Ovary (tissue), 9 donors: ENCODE measurements around the gene ENPP4. TPM values are rescaled to one million over a fixed set of nuclear protein-coding genes. Genes with fewer than 3 reads are reported as not detected.
"Not testable (repeated sequence)": the region's sequence is repeated elsewhere in the genome, so short reads cannot be mapped to it uniquely, and the experiment has no call there.

Experiments used
- DNase-seq, 5 donors: peaks; one replicate each; pipeline ENCODE4 v3.0.0-alpha.2; 2019 to 2020
- H3K27ac ChIP-seq, 2 donors: fragments of 200-600 bp; one replicate each; pipeline versions ENCODE4 v1.5.1 to v1.8.0; 2019 to 2022
- H3K27me3 ChIP-seq: fragments of 200-600 bp; one replicate; pipeline ENCODE4 v1.8.0; 2022
- H3K36me3 ChIP-seq: fragments of 200-600 bp; sonication (generic); one replicate; pipeline ENCODE4 v1.5.1; 2019
- H3K4me1 ChIP-seq: one replicate; pipeline ENCODE4 v1.8.1; 2013; ENCODE audit warnings: mild to moderate bottlenecking, moderate library complexity; ENCODE audit not compliant: insufficient read depth
- H3K4me3 ChIP-seq: fragments of 200-600 bp; sonication (generic); one replicate; pipeline ENCODE4 v1.5.1; 2017
- H3K9me3 ChIP-seq, 2 donors: fragments of 200-600 bp in 1 of 2; sonication (generic) in 1 of 2; one replicate each; pipeline versions ENCODE4 v1.5.1 to v1.8.1; 2013 to 2019; ENCODE audit warnings: mild to moderate bottlenecking in 1 of 2, moderate library complexity in 1 of 2
- EP300 ChIP-seq: sonication (generic); formaldehyde crosslinking; IDR thresholded peaks from one replicate; pipeline ENCODE4 v1.6.1; 2017; ENCODE audit warnings: antibody characterized with exemption
- POLR2A ChIP-seq: fragments of 450-650 bp; IDR thresholded peaks from one replicate; pipeline ENCODE4 v1.6.1; 2017; ENCODE audit warnings: antibody characterized with exemption, mild to moderate bottlenecking, moderate library complexity
- WGBS, 3 donors: extraction: QIAGEN DNeasy Blood & Tissue Kit in 1 of 3; methylation state at CpG; one replicate each; pipeline versions ENCODE4 v1.1.5 to v1.1.7; 2013 to 2017; 5-methylcytosine and 5-hydroxymethylcytosine counted together
- intact Hi-C, 4 donors: fragments of 100-400 bp; cut with DNase I; formaldehyde crosslinking; loops; one replicate each; pipeline versions ENCODE4 v1.11.0 to v1.15.1; 2022 to 2023
- polyA plus RNA-seq, 2 donors: library from polyadenylated mRNA; stranded (reverse); fragments of 200-250 nt in 1 of 2; fragments of 350-450 nt in 1 of 2; fragmentation: Illumina TruSeq in 1 of 2; extraction: RNeasy Lipid Tissue Mini Kit (QIAGEN cat#74804) in 1 of 2; gene quantifications; one replicate each; pipeline ENCODE4 v1.2.3, GENCODE V29; 2013 to 2014
- total RNA-seq, 7 donors: library from RNA; depleted of rRNA in 2 of 7; stranded (reverse); fragments of >200 nt in 2 of 7; fragmentation: NEBNext Ultra II Directional in 3 of 7; extraction: Animal tissue kit (Norgen Biotek cat#: 25700) in 3 of 7; gene quantifications; one replicate each; pipeline versions ENCODE4 v1.1.0 to v1.2.4, GENCODE V29; 2016 to 2023
- TF ChIP-seq, protein P1 (sequence below), 3 donors: fragments of 450-650 bp in 2 of 3; fragments of 200-600 bp in 1 of 3; IDR thresholded peaks; one replicate each; pipeline versions ENCODE4 v1.5.1 to v1.8.0; 2016 to 2022; ENCODE audit warnings: antibody characterized with exemption in 3 of 3, mild to moderate bottlenecking in 1 of 3
- donor health status: DM: no; HTN: no; CAD: no; lungs with moderate emphysema.
- donor health status: DM: no; HTN: no; CAD: no.
- donor health status: Bipolar disorder and iron deficiency.
- donor health status: DM: yes; HTN: yes; CAD: no.
- donor health status: DM: no; HTN: no; CAD: no.
- donor health status: DM: yes; HTN: yes; CAD: no.

Gene ENPP4
- total and polyA plus RNA-seq, 9 donors = 1.9 to 11.3 (median 3.7) TPM

DNA sequence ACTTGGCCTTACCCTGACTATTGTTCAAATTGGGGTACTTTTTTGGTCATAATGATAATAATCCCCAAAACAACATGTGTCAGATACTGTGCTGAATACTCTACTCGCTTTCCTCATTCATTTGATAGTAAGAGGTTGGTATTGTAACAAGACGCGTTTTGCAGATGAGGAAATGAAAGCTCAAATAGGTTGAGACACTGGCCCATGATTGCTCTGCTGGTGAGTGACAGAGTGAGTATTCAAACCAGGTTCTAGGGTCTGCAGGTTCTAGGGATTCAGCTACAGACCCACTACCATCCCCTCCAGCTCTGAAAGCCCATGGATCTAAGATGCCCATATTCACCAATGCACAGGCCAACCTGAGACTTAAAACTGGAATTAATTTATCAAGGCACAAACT lies 1.3 kb upstream of the ENPP4 start:
- no peak overlapping the region for H3K27ac ChIP-seq
- H3K4me1 ChIP-seq = peaks cover 4% of the 10 kb centered on the region
- H3K27me3 ChIP-seq = no peaks in the 10 kb centered on the region
- no peak for TF ChIP-seq POLR2A
- TF ChIP-seq, protein P1, sequence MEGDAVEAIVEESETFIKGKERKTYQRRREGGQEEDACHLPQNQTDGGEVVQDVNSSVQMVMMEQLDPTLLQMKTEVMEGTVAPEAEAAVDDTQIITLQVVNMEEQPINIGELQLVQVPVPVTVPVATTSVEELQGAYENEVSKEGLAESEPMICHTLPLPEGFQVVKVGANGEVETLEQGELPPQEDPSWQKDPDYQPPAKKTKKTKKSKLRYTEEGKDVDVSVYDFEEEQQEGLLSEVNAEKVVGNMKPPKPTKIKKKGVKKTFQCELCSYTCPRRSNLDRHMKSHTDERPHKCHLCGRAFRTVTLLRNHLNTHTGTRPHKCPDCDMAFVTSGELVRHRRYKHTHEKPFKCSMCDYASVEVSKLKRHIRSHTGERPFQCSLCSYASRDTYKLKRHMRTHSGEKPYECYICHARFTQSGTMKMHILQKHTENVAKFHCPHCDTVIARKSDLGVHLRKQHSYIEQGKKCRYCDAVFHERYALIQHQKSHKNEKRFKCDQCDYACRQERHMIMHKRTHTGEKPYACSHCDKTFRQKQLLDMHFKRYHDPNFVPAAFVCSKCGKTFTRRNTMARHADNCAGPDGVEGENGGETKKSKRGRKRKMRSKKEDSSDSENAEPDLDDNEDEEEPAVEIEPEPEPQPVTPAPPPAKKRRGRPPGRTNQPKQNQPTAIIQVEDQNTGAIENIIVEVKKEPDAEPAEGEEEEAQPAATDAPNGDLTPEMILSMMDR (IDR thresholded peaks at IDR 0.05) = no peak
- TF ChIP-seq EP300 = no peak
- intact Hi-C loops = no loop called here
- no peak overlapping the region for H3K4me3 ChIP-seq
- H3K9me3 ChIP-seq = no peaks in the 10 kb centered on the region
- DNase-seq = no peak
- WGBS, 3 donors = 80 to 90% (median 86%) methylated on average over 3 of the region's 3 CpGs
- no peaks in the 10 kb centered on the region for H3K36me3 ChIP-seq

DNA sequence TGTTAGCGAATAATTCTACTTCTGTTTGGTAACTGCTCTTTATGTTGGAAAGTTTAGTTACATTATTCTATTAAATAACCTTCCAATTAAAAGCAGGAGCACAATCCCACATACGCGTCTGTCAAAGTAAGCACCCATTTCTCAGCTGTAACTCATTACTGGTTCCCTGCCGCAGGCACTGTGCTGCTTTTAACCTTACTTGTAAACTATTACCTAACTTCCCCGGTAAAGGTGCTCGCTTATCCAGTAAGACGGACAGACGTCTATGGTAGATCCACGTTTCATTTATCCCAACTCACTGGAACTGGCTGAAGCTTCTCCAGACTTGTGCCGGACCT lies 529 bp upstream of the ENPP4 start:
- H3K27ac ChIP-seq = no peak overlapping the region
- H3K4me3 ChIP-seq = peak overlapping the region; percentile 63
- no peak for TF ChIP-seq EP300
- intact Hi-C loops = no loop called here
- H3K36me3 ChIP-seq = no peaks in the 10 kb centered on the region
- DNase-seq = no peak
- peaks cover 4% of the 10 kb centered on the region for H3K4me1 ChIP-seq
- H3K27me3 ChIP-seq = no peaks in the 10 kb centered on the region
- WGBS, 3 donors = 8 to 13% (median 12%) methylated on average over 10 of the region's 10 CpGs
- H3K9me3 ChIP-seq = no peaks in the 10 kb centered on the region

DNA sequence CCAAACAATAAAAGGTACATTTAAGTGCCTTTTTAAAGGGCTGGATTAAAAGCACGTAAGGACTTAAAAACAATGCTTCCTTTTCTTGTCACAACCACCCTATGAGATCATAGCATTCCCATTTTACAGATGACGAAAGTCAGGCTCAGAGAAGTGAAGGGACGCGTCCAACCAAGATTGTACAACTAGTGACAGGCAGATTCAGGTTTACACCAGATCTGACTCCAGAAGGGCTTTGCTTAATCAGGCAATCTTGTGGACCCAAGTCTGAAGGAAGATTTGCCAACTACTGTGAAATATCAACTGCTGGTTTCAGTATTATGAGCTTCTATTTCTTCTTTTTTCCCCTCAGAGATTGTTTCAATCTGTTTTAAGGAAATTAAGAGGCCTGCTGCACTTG lies 877 bp downstream of the ENPP4 start:
- H3K4me3 ChIP-seq = peak overlapping the region; percentile 63
- DNase-seq = no peak
- intact Hi-C loops = no loop called here
- peak overlapping the region in 1 of 2 donors; percentile 19 for H3K27ac ChIP-seq
- H3K4me1 ChIP-seq = peaks cover 4% of the 10 kb centered on the region
- H3K36me3 ChIP-seq = no peaks in the 10 kb centered on the region
- TF ChIP-seq, protein P1 (IDR thresholded peaks at IDR 0.05) = no peak
- no peak for TF ChIP-seq EP300
- no peak for TF ChIP-seq POLR2A
- no peaks in the 10 kb centered on the region for H3K27me3 ChIP-seq
- 77 to 80% (median 78%) methylated on average over 4 of the region's 4 CpGs for WGBS, 3 donors
- H3K9me3 ChIP-seq = no peaks in the 10 kb centered on the region

DNA sequence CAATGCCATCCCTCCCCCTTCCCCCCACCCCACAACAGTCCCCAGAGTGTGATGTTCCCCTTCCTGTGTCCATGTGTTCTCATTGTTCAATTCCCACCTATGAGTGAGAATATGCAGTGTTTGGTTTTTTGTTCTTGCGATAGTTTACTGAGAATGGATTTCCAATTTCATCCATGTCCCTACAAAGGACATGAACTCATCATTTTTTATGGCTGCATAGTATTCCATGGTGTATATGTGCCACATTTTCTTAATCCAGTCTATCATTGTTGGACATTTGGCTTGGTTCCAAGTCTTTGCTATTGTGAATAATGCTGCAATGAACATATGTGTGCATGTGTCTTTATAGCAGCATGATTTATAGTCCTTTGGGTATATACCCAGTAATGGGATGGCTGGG lies 1.5 kb downstream of the ENPP4 start:
- H3K27me3 ChIP-seq, DNase-seq, intact Hi-C loops, H3K27ac ChIP-seq, H3K9me3 ChIP-seq, H3K4me3 ChIP-seq, H3K36me3 ChIP-seq, H3K4me1 ChIP-seq: not testable (repeated sequence)
- WGBS, 3 donors = 93 to 100% (median 100%) methylated on average over 1 of the region's 1 CpG

DNA sequence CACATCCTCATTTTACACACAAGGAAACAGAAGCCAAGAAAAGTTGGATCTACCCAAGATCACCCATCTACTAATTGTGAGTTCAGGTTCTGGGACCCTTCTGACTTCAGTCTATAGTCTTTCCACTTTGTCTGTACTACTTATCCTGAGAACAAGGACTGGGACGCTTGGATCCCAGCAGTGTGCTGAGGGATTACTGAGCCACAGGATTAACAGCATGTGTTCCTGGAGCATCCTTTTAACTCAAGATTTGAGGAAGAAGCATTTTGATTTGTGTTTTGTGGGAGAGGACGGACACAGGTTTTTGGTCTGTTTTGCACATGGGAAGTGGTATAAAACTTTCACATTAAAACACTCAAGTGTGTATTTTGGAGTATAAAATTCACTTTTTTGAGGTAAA lies 4.4 kb downstream of the ENPP4 start:
- H3K9me3 ChIP-seq = no peaks in the 10 kb centered on the region
- H3K36me3 ChIP-seq = no peaks in the 10 kb centered on the region
- no peak for DNase-seq
- H3K27ac ChIP-seq = no peak overlapping the region
- TF ChIP-seq EP300 (no peak), POLR2A (no peak)
- TF ChIP-seq, protein P1 (IDR thresholded peaks at IDR 0.05) = no peak
- intact Hi-C loops = no loop called here
- no peak overlapping the region for H3K4me3 ChIP-seq
- H3K27me3 ChIP-seq = no peaks in the 10 kb centered on the region
- peaks cover 4% of the 10 kb centered on the region for H3K4me1 ChIP-seq
- 79 to 95% (median 93%) methylated on average over 2 of the region's 2 CpGs for WGBS, 3 donors

DNA sequence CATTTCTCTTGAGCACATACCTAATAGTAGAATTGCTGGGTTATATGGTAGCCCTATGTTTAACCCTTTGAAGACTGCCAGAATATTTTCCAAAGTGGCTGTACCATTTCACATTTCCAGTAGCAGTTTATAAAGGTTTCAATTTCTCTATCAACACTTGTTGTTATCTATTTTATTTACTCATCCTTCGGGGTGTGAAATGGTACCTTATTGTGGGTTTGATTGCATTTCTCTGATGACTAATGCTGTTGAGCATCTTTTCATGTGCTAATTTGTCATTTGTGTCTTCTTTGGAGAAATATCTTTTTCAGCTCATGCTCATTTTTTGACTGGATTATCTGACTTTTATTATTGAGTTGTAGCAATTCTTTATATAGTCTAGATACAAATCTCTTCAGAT lies 5.4 kb downstream of the ENPP4 start:
- DNase-seq = no peak
- intact Hi-C loops = no loop called here
- 79 to 91% (median 83%) methylated on average over 1 of the region's 1 CpG for WGBS, 3 donors

More for the DNA sequence above, 5.4 kb downstream of the ENPP4 start:
- no peaks in the 10 kb centered on the region for H3K9me3 ChIP-seq
- H3K4me1 ChIP-seq = peaks cover 1% of the 10 kb centered on the region
- H3K27ac ChIP-seq = no peak overlapping the region
- no peaks in the 10 kb centered on the region for H3K27me3 ChIP-seq
- TF ChIP-seq EP300 (no peak), POLR2A (no peak)
- TF ChIP-seq, protein P1 (IDR thresholded peaks at IDR 0.05) = no peak
- no peak overlapping the region for H3K4me3 ChIP-seq
- no peaks in the 10 kb centered on the region for H3K36me3 ChIP-seq
